Psoas muscle (tissue), 8 donors: ENCODE data around the gene RWDD3. TPM values are rescaled to one million over a fixed set of nuclear protein-coding genes. Genes with fewer than 3 reads are reported as not detected.

ENCODE experiments used
- ATAC-seq, 4 donors: fragments of 200-7000 bp; cut with Tn5 transposase; one replicate each; pipeline ENCODE4 v1.9.1; 2020; ENCODE audit warnings: moderate library complexity in 3 of 4, mild to moderate bottlenecking in 2 of 4
- DNase-seq, 2 donors: peaks; one replicate each; pipeline ENCODE4 v3.0.0-alpha.2; 2020
- H3K27ac ChIP-seq: fragments of 200-600 bp; one replicate; pipeline ENCODE4 v1.8.0; 2022
- H3K27me3 ChIP-seq, 3 donors: fragments of 200-600 bp in 1 of 3; one replicate each; pipeline versions ENCODE4 v1.6.1 to v1.8.0; 2013 to 2022; ENCODE audit warnings: low read length in 2 of 3, mild to moderate bottlenecking in 2 of 3, moderate library complexity in 1 of 3; ENCODE audit not compliant: insufficient read depth in 3 of 3
- H3K36me3 ChIP-seq, 2 donors: fragments of 200-600 bp in 1 of 2; one replicate each; pipeline versions ENCODE4 v1.6.1 to v1.8.0; 2013 to 2022; ENCODE audit warnings: low read depth in 1 of 2, mild to moderate bottlenecking in 1 of 2, moderate library complexity in 1 of 2; ENCODE audit not compliant: insufficient read depth in 1 of 2
- H3K4me1 ChIP-seq: fragments of 200-600 bp; one replicate; pipeline ENCODE4 v1.8.0; 2022
- H3K4me3 ChIP-seq: fragments of 200-600 bp; one replicate; pipeline ENCODE4 v1.8.0; 2022; ENCODE audit warnings: mild to moderate bottlenecking
- H3K9me3 ChIP-seq: fragments of 200-600 bp; one replicate; pipeline ENCODE4 v1.8.0; 2022
- WGBS, 3 donors: extraction: QIAGEN DNeasy Blood & Tissue Kit; methylation state at CpG; one replicate each; pipeline versions ENCODE4 v1.1.6 to v1.1.7; 2013; 5-methylcytosine and 5-hydroxymethylcytosine counted together
- intact Hi-C, 2 donors: fragments of 100-400 bp; cut with DNase I; formaldehyde crosslinking; loops; one replicate each; pipeline versions ENCODE4 v1.11.0 to v1.14.2; 2022
- polyA plus RNA-seq, 3 donors: library from polyadenylated mRNA; stranded (reverse); fragments of 200-250 nt; gene quantifications; one replicate each; pipeline ENCODE4 v1.2.3, GENCODE V29; 2013
- total RNA-seq, 4 donors: library from RNA; stranded (reverse); fragmentation: NEBNext Ultra II Directional in 2 of 4; extraction: Animal tissue kit (Norgen Biotek cat#: 25700) in 2 of 4; gene quantifications; one replicate each; pipeline versions ENCODE4 v1.2.1 to v1.2.4, GENCODE V29; 2021 to 2023
- TF ChIP-seq, protein P1 (sequence below): fragments of 200-600 bp; IDR thresholded peaks from one replicate; pipeline ENCODE4 v1.8.0; 2022; ENCODE audit warnings: antibody characterized with exemption
- donor health status: healthy with polysubstance abuse.
- donor health status: DM: no; HTN: no; CAD: no; lungs with moderate emphysema.
- donor health status: Bipolar disorder and iron deficiency.
- donor health status: healthy.
- donor health status: DM: yes; HTN: yes; CAD: no.
- donor health status: DM: no; HTN: no; CAD: no.
- donor health status: DM: no; HTN: no; CAD: no.
- donor health status: DM: yes; HTN: yes; CAD: no.

RWDD3 gene
- total and polyA plus RNA-seq, 7 donors, result 8.3 to 17.6 (median 12.5) TPM

DNA sequence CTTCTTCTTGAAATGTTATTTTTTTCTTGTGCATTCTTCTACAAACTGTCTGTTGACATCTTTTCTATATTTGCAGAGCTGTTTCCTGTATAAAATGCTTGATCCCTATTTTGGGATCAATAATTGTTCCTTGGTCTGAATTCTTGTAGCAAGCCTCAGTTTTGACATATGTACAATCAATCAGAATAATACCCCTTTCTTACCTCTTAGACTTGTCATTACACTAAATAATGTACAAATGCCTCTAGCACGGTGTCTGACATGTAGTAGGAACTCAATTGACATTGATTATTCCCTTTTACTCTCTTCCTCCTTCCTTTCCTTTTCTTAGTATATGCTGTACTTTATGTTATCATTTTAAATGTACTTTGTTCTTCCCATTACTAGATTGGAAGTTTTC is 25.2 kb downstream of the RWDD3 start:
- WGBS, 3 donors, result 74 to 88% (median 87%) methylated on average over 1 of the region's 1 CpG
- no peak overlapping the region for H3K27ac ChIP-seq
- TF ChIP-seq, protein P1, sequence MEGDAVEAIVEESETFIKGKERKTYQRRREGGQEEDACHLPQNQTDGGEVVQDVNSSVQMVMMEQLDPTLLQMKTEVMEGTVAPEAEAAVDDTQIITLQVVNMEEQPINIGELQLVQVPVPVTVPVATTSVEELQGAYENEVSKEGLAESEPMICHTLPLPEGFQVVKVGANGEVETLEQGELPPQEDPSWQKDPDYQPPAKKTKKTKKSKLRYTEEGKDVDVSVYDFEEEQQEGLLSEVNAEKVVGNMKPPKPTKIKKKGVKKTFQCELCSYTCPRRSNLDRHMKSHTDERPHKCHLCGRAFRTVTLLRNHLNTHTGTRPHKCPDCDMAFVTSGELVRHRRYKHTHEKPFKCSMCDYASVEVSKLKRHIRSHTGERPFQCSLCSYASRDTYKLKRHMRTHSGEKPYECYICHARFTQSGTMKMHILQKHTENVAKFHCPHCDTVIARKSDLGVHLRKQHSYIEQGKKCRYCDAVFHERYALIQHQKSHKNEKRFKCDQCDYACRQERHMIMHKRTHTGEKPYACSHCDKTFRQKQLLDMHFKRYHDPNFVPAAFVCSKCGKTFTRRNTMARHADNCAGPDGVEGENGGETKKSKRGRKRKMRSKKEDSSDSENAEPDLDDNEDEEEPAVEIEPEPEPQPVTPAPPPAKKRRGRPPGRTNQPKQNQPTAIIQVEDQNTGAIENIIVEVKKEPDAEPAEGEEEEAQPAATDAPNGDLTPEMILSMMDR, result no peak
- no peaks in the 10 kb centered on the region for H3K27me3 ChIP-seq
- no peaks in the 10 kb centered on the region for H3K9me3 ChIP-seq
- no peak overlapping the region for H3K4me3 ChIP-seq
- H3K36me3 ChIP-seq, result no peaks in the 10 kb centered on the region
- no peaks in the 10 kb centered on the region for H3K4me1 ChIP-seq
- ATAC-seq (no peak), DNase-seq (no peak)
- intact Hi-C loops, result loop anchor here in 1 of 2 donors (10.0 kb wide), 1 partner anchor 86 kb away; no protein-coding TSS in a partner anchor

DNA sequence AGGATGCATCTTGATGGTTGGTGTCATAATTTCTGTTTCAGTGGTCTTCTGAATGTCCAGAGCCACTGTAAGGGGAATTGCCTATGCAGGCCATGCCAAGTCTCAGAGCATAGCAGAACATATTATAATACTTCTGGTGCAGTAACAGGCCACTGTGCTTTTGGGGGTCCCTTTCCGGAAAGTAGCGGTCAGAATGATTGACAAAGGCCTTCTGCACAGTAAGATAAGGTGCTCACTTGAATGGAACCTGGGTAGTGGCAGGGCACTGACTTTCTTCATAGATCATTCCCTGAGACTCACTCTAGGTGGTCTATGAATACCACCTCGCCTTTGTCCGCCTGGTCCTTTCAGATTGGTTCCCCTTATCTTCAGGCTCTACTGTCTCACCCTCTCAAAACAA is 28.9 kb downstream of the RWDD3 start:
- Histone ChIP-seq H3K4me3 (no peak overlapping the region), H3K4me1 (no peaks in the 10 kb centered on the region), H3K27me3 (no peaks in the 10 kb centered on the region), H3K9me3 (no peaks in the 10 kb centered on the region), H3K36me3 (no peaks in the 10 kb centered on the region), H3K27ac (no peak overlapping the region)
- 94 to 96% (median 95%) methylated on average over 4 of the region's 4 CpGs for WGBS, 3 donors
- DNase-seq, result no peak
- no peak for ATAC-seq
- TF ChIP-seq, protein P1, result no peak
- intact Hi-C loops, result no loop called here

DNA sequence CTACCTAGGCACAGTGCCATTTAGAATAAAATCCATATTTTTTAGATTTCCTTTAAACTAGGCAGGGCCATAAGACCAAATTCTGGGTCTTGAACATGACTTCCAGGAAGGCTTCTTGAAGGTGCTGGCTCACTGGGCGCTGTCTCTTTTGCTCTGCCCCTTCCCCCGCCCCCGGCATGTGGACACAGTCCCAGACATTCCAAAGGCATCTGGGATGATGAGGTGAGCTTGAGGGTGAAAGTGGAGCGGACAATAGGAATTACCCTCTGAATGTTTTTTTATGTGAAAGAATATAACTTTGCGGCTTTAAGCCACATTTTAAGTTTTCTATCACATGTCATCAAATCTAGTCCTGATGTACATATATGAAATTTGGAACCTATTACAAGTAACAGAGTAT is 29.4 kb downstream of the RWDD3 start:
- no peaks in the 10 kb centered on the region for H3K36me3 ChIP-seq
- no peak overlapping the region for H3K4me3 ChIP-seq
- H3K27ac ChIP-seq, result no peak overlapping the region
- intact Hi-C loops, result no loop called here
- no peaks in the 10 kb centered on the region for H3K4me1 ChIP-seq
- no peaks in the 10 kb centered on the region for H3K27me3 ChIP-seq
- no peaks in the 10 kb centered on the region for H3K9me3 ChIP-seq
- DNase-seq, result no peak
- WGBS, 3 donors, result 86 to 92% (median 87%) methylated on average over 5 of the region's 5 CpGs
- ATAC-seq, result no peak
- TF ChIP-seq, protein P1, result no peak

DNA sequence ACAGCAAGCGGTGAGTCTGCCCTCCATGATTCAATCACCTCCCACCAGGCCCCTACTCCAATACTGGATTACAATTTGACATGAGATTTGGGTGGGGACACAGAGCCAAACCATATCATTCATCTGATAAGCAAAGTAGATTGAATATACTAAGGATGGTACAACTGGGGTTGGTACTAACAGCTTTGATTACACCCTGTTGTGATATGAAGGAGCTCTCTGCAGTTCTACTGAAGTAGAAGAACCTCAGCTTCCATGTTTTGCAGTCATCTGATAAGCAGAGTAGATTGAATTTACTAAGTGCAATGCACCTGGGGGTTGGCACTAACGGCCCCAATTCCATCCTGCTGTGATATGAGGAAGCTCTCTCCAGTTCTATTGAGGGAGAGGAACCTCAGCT is 31.1 kb downstream of the RWDD3 start:
- Histone ChIP-seq H3K4me3 (no peak overlapping the region), H3K36me3 (no peaks in the 10 kb centered on the region), H3K9me3 (no peaks in the 10 kb centered on the region), H3K27ac (no peak overlapping the region), H3K27me3 (no peaks in the 10 kb centered on the region), H3K4me1 (no peaks in the 10 kb centered on the region)
- TF ChIP-seq, protein P1, result no peak
- no peak for DNase-seq
- WGBS, 3 donors, result 75 to 82% (median 78%) methylated on average over 2 of the region's 2 CpGs
- intact Hi-C loops, result no loop called here
- no peak for ATAC-seq

DNA sequence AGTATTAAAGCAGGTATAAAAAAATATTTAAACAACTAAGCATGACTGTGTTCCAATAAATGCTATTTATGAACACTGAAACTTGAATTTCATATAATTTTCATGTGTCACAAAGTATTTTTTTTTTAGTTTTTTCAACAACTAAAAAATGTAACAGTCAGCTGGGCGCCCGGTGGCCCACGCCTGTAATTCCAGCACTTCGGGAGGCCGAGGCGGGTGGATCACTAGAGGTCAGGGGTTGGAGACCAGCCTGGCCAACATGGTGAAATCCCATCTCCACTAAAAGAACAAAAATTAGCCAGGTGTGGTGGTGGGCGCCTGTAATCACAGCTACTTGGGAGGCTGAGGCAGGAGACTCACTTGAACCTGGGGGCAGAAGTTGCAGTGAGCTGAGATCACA is 42.4 kb downstream of the RWDD3 start:
- DNase-seq (no peak), ATAC-seq (no peak)
- Histone ChIP-seq H3K27ac (no peak overlapping the region), H3K27me3 (no peaks in the 10 kb centered on the region), H3K4me1 (no peaks in the 10 kb centered on the region), H3K4me3 (no peak overlapping the region), H3K9me3 (no peaks in the 10 kb centered on the region), H3K36me3 (no peaks in the 10 kb centered on the region)
- intact Hi-C loops, result no loop called here
- 86 to 95% (median 88%) methylated on average over 7 of the region's 7 CpGs for WGBS, 3 donors
- TF ChIP-seq, protein P1, result no peak
